Measurements from ENCODE around the gene C1orf105. TPM values are rescaled to one million over a fixed set of nuclear protein-coding genes. Genes with fewer than 3 reads are reported as not detected.
A peak's percentile ranks its signal among the peaks of the same experiment; 100 is the strongest.

C1orf105 gene
- total RNA-seq, 1 donor from 2014 or later, result not detected

DNA sequence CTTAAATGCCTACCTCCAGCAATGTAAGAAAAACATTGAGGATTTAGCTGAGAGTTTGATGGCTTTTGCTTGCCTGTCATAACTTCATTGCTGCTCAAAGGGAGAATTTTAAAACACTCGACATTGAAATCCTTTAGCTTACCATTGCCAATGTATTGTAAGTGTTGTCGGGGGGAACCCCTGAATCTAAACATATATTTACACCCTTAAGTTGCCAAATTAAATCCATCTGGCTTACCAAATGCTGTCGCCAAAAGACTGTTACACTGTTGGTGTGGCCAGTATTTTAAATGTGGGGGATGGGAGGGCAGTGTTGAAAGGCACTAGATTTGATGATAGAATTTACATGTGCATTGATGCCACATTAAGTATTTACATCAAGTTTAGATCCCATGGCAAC, 24.9 kb upstream of the C1orf105 start:
- DNase-seq (ENCODE audit: low read depth), result no peak
- Histone ChIP-seq H3K36me3 (ENCODE audit: control insufficient read depth, insufficient read depth, low read length) (no peaks in the 10 kb centered on the region), H3K27me3 (ENCODE audit: control insufficient read depth, insufficient read depth, low read length) (no peaks in the 10 kb centered on the region), H3K4me3 (ENCODE audit: low read depth, low read length) (no peak overlapping the region)
- no peak for TF ChIP-seq CTCF (IDR thresholded peaks at IDR 0.05; ENCODE audit: insufficient read depth, low read length, poor library complexity, severe bottlenecking)

- DNase-seq (ENCODE audit: low read depth), result no peak
- TF ChIP-seq CTCF (IDR thresholded peaks at IDR 0.05; ENCODE audit: insufficient read depth, low read length, poor library complexity, severe bottlenecking), result no peak
Measured at GRCh38 chr1:172397221-172397620, 23.3 kb upstream of the C1orf105 start.

DNA sequence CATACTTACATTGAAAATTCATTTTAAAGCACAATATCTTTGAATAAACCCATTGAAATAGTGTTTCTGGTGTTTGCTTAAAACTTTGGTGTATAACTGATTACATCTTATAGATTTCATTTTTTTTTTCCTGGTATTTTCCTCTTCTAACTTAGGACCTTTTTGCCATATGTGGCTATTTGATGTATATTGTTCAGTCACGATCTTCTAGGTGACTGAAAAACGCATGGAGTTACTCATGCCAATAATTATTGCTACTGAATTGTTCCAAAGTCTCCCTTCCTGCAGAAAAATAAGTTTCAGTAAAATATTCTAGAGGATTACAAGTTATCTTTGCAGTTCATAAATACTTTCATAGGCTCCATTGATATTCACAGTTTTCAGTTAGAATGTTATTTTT, 22.9 kb upstream of the C1orf105 start:
- no peak for DNase-seq (ENCODE audit: low read depth)
- H3K4me3 ChIP-seq (ENCODE audit: low read depth, low read length), result no peak overlapping the region
- TF ChIP-seq CTCF (IDR thresholded peaks at IDR 0.05; ENCODE audit: insufficient read depth, low read length, poor library complexity, severe bottlenecking), result no peak
- H3K27me3 ChIP-seq (ENCODE audit: control insufficient read depth, insufficient read depth, low read length), result no peaks in the 10 kb centered on the region
- no peaks in the 10 kb centered on the region for H3K36me3 ChIP-seq (ENCODE audit: control insufficient read depth, insufficient read depth, low read length)

More at GRCh38 chr1:172397221-172397620, 23.3 kb upstream of the C1orf105 start:
- Histone ChIP-seq H3K36me3 (ENCODE audit: control insufficient read depth, insufficient read depth, low read length) (no peaks in the 10 kb centered on the region), H3K4me3 (ENCODE audit: low read depth, low read length) (no peak overlapping the region), H3K27me3 (ENCODE audit: control insufficient read depth, insufficient read depth, low read length) (no peaks in the 10 kb centered on the region)

DNA sequence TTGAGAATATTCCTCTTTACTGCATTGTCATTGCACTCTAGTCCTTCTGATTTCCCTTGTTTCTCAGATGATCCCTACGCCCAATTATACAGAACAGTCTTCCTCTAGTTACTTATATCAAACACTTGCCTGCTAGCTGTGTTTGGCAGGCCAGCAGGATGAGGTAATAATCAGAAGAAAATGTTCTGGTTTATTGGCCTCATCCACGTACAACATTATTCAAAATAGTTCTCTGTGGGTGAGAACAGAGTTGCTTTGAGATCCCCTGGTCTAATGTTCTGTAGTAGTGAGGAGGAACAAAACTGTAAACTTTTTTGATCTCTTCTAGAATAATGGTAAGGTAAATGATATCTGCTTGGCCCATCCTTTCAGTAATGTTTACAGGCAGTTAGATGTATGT, 22.3 kb upstream of the C1orf105 start:
- Histone ChIP-seq H3K36me3 (ENCODE audit: control insufficient read depth, insufficient read depth, low read length) (no peaks in the 10 kb centered on the region), H3K4me3 (ENCODE audit: low read depth, low read length) (no peak overlapping the region), H3K27me3 (ENCODE audit: control insufficient read depth, insufficient read depth, low read length) (no peaks in the 10 kb centered on the region)
- no peak for TF ChIP-seq CTCF (IDR thresholded peaks at IDR 0.05; ENCODE audit: insufficient read depth, low read length, poor library complexity, severe bottlenecking)
- no peak for DNase-seq (ENCODE audit: low read depth)

GRCh38 chr1:172398970-172399755, 21.3 kb upstream of the C1orf105 start:
- Histone ChIP-seq H3K36me3 (ENCODE audit: control insufficient read depth, insufficient read depth, low read length) (no peaks in the 10 kb centered on the region), H3K27me3 (ENCODE audit: control insufficient read depth, insufficient read depth, low read length) (no peaks in the 10 kb centered on the region), H3K4me3 (ENCODE audit: low read depth, low read length) (no peak overlapping the region)
- TF ChIP-seq CTCF (IDR thresholded peaks at IDR 0.05; ENCODE audit: insufficient read depth, low read length, poor library complexity, severe bottlenecking), result peak; percentile 45
- peak; percentile 76 for DNase-seq (ENCODE audit: low read depth)
